Loucy (cell line): Measurements from ENCODE around the gene PHIP.

Experiments used
- H2AFZ ChIP-seq: fragments of 200-600 bp; sonication (generic); 2 replicates; pipeline ENCODE4 v1.6.0; 2016; ENCODE audit warnings: antibody characterized with exemption, mild to moderate bottlenecking, low read length, moderate library complexity
- H3F3A ChIP-seq: fragments of 200-600 bp; 2 replicates; pipeline ENCODE4 v1.6.0; 2016; ENCODE audit warnings: antibody characterized with exemption, low read depth, mild to moderate bottlenecking
- H3K27me3 ChIP-seq: fragments of 200-600 bp; sonication (generic); 2 replicates; pipeline ENCODE4 v1.6.1; 2014; ENCODE audit warnings: low read length, mild to moderate bottlenecking; ENCODE audit not compliant: insufficient read depth, poor library complexity, severe bottlenecking
- H3K36me3 ChIP-seq: fragments of 200-600 bp; sonication (generic); 2 replicates; pipeline ENCODE4 v1.6.1; 2016; ENCODE audit warnings: low read length; ENCODE audit not compliant: insufficient read depth
- H3K4me1 ChIP-seq: fragments of 200-600 bp; sonication (generic); 2 replicates; pipeline ENCODE4 v1.5.1; 2014; ENCODE audit warnings: low read length, mild to moderate bottlenecking; ENCODE audit not compliant: insufficient read depth, poor library complexity, severe bottlenecking
- H3K4me2 ChIP-seq: fragments of 200-600 bp; sonication (generic); 2 replicates; pipeline ENCODE4 v1.6.0; 2014; ENCODE audit warnings: antibody characterized with exemption, low read length, low read depth, mild to moderate bottlenecking; ENCODE audit not compliant: poor library complexity, severe bottlenecking
- H3K4me3 ChIP-seq: fragments of 200-600 bp; sonication (generic); 2 replicates; pipeline ENCODE4 v1.5.1; 2014; ENCODE audit warnings: low read length, mild to moderate bottlenecking, mixed read lengths; ENCODE audit not compliant: poor library complexity, severe bottlenecking
- H3K79me2 ChIP-seq: fragments of 200-600 bp; sonication (generic); 2 replicates; pipeline ENCODE4 v1.6.1; 2014; ENCODE audit warnings: low read length; ENCODE audit not compliant: insufficient read depth
- H3K9ac ChIP-seq: fragments of 200-600 bp; sonication (generic); 2 replicates; pipeline ENCODE4 v1.6.0; 2014; ENCODE audit warnings: mild to moderate bottlenecking, low read depth, low read length, moderate library complexity; ENCODE audit not compliant: poor library complexity, severe bottlenecking
- H3K9me2 ChIP-seq: fragments of 200-600 bp; sonication (generic); replicated peaks from 2 replicates; pipeline ENCODE4 v1.6.1; 2016; ENCODE audit warnings: low read depth, low read length, mixed read lengths
- H3K9me3 ChIP-seq: fragments of 200-600 bp; sonication (generic); 2 replicates; pipeline ENCODE4 v1.6.1; 2014; ENCODE audit warnings: mild to moderate bottlenecking, antibody characterized with exemption, low read length, low read depth; ENCODE audit not compliant: insufficient read depth
- H4K20me1 ChIP-seq: fragments of 200-600 bp; sonication (generic); 2 replicates; pipeline ENCODE4 v1.6.0; 2014; ENCODE audit warnings: antibody characterized with exemption, low read length, mild to moderate bottlenecking; ENCODE audit not compliant: insufficient read depth, poor library complexity, severe bottlenecking
- CTCF ChIP-seq: fragments of 200-600 bp; sonication (generic); conservative IDR thresholded peaks from 2 replicates; pipeline ENCODE4 v1.5.1; 2014; ENCODE audit warnings: mild to moderate bottlenecking, antibody characterized with exemption, low read length
- EZH2phosphoT487 ChIP-seq: fragments of 200-600 bp; IDR thresholded peaks from 2 replicates; pipeline ENCODE4 v1.6.1; 2018; ENCODE audit warnings: antibody characterized with exemption, mild to moderate bottlenecking, moderate library complexity, borderline replicate concordance

PHIP gene

GRCh38 chr6:78910591-78911171, 167.4 kb downstream of the PHIP start:
- TF ChIP-seq EZH2phosphoT487 = no peak
- no peak for TF ChIP-seq CTCF
- Histone ChIP-seq H3K79me2 (no peaks in the 10 kb centered on the region), H3K9me3 (no peaks in the 10 kb centered on the region), H2AFZ (no peak overlapping the region), H3K4me1 (no peaks in the 10 kb centered on the region), H3K4me2 (no peak overlapping the region), H3K4me3 (no peak overlapping the region), H3K36me3 (no peaks in the 10 kb centered on the region), H3K27me3 (no peaks in the 10 kb centered on the region), H3F3A (no peaks in the 10 kb centered on the region), H4K20me1 (no peaks in the 10 kb centered on the region), H3K9ac (no peak overlapping the region), H3K9me2 (no peaks in the 10 kb centered on the region)

- H3F3A ChIP-seq = no peaks in the 10 kb centered on the region
- H3K4me2 ChIP-seq = no peak overlapping the region
- no peak overlapping the region for H2AFZ ChIP-seq
- H3K36me3 ChIP-seq = no peaks in the 10 kb centered on the region
- no peaks in the 10 kb centered on the region for H3K79me2 ChIP-seq
- no peak overlapping the region for H3K9ac ChIP-seq
- TF ChIP-seq CTCF = no peak
- no peak for TF ChIP-seq EZH2phosphoT487
- no peaks in the 10 kb centered on the region for H3K9me3 ChIP-seq
- H3K4me3 ChIP-seq = no peak overlapping the region
- H4K20me1 ChIP-seq = no peaks in the 10 kb centered on the region
- H3K4me1 ChIP-seq = no peaks in the 10 kb centered on the region
- H3K9me2 ChIP-seq = no peaks in the 10 kb centered on the region
- H3K27me3 ChIP-seq = no peaks in the 10 kb centered on the region
These were observed 168.0 kb downstream of the PHIP start for GRCh38 chr6:78910010-78910409.

GRCh38 chr6:78909391-78909790, 168.7 kb downstream of the PHIP start:
- no peak overlapping the region for H3K4me2 ChIP-seq
- no peak overlapping the region for H2AFZ ChIP-seq

More at GRCh38 chr6:78909391-78909790, 168.7 kb downstream of the PHIP start:
- Histone ChIP-seq H3K4me1 (no peaks in the 10 kb centered on the region), H3K9me3 (no peaks in the 10 kb centered on the region), H3K27me3 (no peaks in the 10 kb centered on the region), H3K36me3 (no peaks in the 10 kb centered on the region), H3K79me2 (no peaks in the 10 kb centered on the region), H3F3A (no peaks in the 10 kb centered on the region), H3K4me3 (no peak overlapping the region), H3K9me2 (no peaks in the 10 kb centered on the region), H3K9ac (no peak overlapping the region), H4K20me1 (no peaks in the 10 kb centered on the region)
- no peak for TF ChIP-seq CTCF
- no peak for TF ChIP-seq EZH2phosphoT487
